ENCODE results near the gene LSS.

GRCh38 chr21:46184625-46185555, 43.7 kb downstream of the LSS start:
- TF ChIP-seq CTCF (conservative IDR thresholded peaks at IDR 0.05; ENCODE audit: low read depth, low read length) (no peak), EZH2 (IDR thresholded peaks at IDR 0.05; ENCODE audit: borderline replicate concordance, low read depth, low read length, poor library complexity, severe bottlenecking) (no peak)
